AG09319 (cell line): ENCODE results near the gene BIK.
A peak's percentile ranks its signal among the peaks of the same experiment; 100 is the strongest.

Source experiments
- DNase-seq: peaks from one replicate; pipeline ENCODE4 v3.0.0-alpha.2; 2010; ENCODE audit warnings: low read depth; ENCODE audit errors: extremely low read depth
- TF ChIP-seq, protein P1 (sequence below): IDR thresholded peaks from 2 replicates; pipeline ENCODE4 v1.5.1; 2011; ENCODE audit warnings: low read depth, mild to moderate bottlenecking, inconsistent platforms, low read length, moderate library complexity

Gene BIK

DNA sequence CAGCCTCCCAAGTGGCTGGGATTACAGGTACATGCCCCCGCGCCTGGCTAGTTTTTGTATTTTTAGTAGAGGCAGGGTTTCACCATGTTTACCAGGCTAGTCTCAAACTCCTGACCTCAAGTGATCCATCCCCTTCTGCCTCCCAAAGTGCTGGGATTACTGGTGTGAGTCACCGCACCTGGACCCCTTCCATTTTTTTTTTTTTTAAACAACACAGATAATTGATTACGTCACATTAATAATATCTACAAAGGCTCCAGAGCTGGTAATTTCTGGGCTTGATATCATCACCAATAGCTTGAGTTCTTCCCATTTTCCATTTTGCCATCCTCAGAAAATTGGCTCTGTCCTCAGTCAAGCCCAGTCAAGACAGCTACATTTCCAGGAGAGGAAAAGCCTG lies 28.6 kb upstream of the BIK start:
- TF ChIP-seq, protein P1, sequence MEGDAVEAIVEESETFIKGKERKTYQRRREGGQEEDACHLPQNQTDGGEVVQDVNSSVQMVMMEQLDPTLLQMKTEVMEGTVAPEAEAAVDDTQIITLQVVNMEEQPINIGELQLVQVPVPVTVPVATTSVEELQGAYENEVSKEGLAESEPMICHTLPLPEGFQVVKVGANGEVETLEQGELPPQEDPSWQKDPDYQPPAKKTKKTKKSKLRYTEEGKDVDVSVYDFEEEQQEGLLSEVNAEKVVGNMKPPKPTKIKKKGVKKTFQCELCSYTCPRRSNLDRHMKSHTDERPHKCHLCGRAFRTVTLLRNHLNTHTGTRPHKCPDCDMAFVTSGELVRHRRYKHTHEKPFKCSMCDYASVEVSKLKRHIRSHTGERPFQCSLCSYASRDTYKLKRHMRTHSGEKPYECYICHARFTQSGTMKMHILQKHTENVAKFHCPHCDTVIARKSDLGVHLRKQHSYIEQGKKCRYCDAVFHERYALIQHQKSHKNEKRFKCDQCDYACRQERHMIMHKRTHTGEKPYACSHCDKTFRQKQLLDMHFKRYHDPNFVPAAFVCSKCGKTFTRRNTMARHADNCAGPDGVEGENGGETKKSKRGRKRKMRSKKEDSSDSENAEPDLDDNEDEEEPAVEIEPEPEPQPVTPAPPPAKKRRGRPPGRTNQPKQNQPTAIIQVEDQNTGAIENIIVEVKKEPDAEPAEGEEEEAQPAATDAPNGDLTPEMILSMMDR, result no peak
- no peak for DNase-seq

DNA sequence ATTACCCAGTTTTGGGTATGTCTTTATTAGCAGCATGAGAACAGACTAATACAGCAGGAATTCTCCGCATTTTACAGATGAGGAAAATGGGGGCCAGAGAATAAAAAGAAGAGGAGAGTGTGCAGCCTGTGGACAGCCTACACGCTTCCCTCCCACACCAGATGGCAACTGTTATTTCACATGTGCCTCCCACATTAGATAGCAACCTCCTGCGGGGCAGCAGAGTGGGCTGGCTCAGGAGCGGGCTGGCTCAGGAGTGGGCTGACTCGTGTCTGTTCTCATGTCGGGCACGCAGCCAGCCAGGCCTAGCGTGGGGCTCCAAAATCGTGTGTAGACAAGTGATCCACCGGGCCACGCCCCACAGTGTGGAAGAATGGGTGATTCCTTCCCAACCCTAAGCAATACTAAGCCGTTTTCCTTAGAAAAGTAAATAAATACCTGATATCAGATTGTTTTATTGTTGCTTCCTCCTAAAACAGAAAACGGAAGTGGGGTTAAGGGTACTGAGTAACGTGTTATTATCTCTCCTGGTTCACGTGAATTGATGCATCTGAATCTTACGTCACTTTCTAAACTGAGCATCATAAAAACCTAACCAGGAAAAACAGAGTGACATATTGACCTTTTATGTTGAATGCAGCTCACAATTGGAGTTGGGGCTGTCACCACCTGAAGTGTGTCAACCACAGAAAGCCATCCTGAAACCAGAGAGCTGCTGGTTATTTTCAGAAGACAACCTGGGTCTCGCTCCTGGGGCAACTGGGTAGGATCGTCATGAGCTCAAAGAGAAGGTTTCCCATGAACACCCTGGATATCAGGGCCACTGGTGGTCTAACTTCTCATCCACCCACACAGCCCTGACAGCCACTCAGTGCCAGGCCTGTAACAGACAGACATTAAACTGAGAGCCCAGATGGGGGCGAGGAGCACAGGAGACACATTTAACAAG lies 24.6 kb upstream of the BIK start:
- TF ChIP-seq, protein P1, result no peak
- DNase-seq, result no peak

- no peak for DNase-seq
- TF ChIP-seq, protein P1, result no peak
These were observed 21.9 kb upstream of the BIK start for GRCh38 chr22:43088627-43088983.

DNA sequence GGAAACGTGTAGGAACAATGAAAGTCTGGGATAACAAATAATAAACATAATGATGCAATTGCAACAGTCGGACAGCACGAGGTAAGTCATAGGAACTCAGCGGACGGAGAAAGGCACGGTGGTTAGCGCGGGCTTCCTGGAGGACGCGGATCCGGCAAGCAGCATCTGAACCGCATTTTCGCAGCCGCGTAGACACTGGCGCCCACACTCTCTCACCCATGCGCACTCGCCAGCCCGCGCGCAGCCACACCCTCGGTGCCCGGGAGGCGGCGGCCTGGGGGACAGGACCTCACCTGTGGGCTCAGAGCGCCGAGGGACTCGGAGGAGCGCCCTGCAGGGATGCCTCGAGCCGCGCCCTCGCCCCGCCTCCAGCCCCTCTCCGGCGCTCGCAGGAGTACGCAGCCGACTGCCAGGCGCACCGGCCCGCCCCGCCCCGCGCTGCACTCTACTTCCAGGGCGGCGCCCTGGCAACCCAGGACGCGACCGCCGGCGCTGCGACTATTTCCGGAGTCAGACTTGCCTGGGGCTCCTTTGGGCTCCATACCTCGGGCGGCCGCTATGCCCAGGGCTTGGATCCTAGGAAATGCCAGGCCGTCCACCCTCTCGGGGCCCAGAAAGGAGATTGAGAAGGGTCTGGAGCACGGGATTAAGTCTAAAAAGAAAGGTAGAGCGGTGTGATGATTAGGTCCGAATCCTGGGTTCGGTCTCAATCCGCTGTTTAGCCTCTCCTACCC lies 21.4 kb upstream of the BIK start, which contains the start of gene TTLL1:
Gene TTLL1 (minus strand): TSS at position 408 of the 734 bp plus-strand sequence. CDS start 13,805 bp downstream, outside the sequence.
- TF ChIP-seq, protein P1, result no peak
- DNase-seq, result peak; percentile 41

- TF ChIP-seq, protein P1, result peak; percentile 48
- peak; percentile 57 for DNase-seq
These were observed 20.3 kb upstream of the BIK start for GRCh38 chr22:43090130-43090789.

DNA sequence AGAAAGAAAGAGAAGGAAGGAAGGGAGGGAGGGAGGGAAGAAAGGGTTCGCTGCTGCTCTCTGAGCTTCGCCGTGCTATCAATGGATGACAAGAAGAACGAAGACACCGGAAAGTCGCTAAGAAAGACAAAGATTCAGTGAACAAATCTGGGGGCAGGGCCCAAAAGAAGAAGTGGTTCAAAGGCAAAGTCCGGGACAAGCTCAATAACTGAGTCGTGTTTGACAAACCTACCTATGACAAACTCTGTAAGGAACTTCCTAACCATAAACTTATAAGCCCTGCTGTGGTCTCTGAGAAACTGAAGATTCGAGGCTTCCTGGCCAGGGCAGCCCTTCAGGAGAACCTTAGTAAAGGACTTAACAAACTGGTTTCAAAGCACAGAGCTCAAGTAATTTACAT lies 18.5 kb upstream of the BIK start:
- no peak for DNase-seq
- TF ChIP-seq, protein P1, result no peak
